CD14-positive monocyte (primary cell): ENCODE results near the gene FAM111B. TPM values are rescaled to one million over a fixed set of nuclear protein-coding genes. Genes with fewer than 3 reads are reported as not detected.
"Not testable (repeated sequence)": the region's sequence is repeated elsewhere in the genome, so short reads cannot be mapped to it uniquely, and the experiment has no call there.

Experiments used
- DNase-seq, 3 donors: peaks; one replicate each; pipeline ENCODE4 v3.0.0-alpha.2; 2011 to 2022
- H2AFZ ChIP-seq: 2 replicates; pipeline ENCODE4 v1.6.0; 2012; ENCODE audit warnings: mild to moderate bottlenecking, low read depth, low read length, inconsistent platforms; ENCODE audit not compliant: insufficient read depth, poor library complexity, severe bottlenecking
- H3K27ac ChIP-seq, 2 donors: 1 replicate in 1 of 2; 2 replicates in 1 of 2; pipeline ENCODE4 v1.5.1; 2012 to 2013; ENCODE audit warnings: low read length in 2 of 2, control low read depth in 1 of 2, inconsistent platforms in 1 of 2, low read depth in 1 of 2, mild to moderate bottlenecking in 1 of 2
- H3K27me3 ChIP-seq, 2 donors: one replicate each; pipeline versions ENCODE4 v1.6.0 to v1.6.1; 2011 to 2013; ENCODE audit warnings: low read length in 2 of 2; ENCODE audit not compliant: control insufficient read depth in 2 of 2, insufficient read depth in 2 of 2
- H3K36me3 ChIP-seq, 2 donors: replicated peaks in 1 of 2; 1 replicate in 1 of 2; 2 replicates in 1 of 2; pipeline versions ENCODE4 v1.5.1 to v1.6.1; 2012 to 2013; ENCODE audit warnings: low read length in 2 of 2, control low read depth in 1 of 2, inconsistent platforms in 1 of 2, mild to moderate bottlenecking in 1 of 2; ENCODE audit not compliant: insufficient read depth in 2 of 2, control insufficient read depth in 1 of 2
- H3K4me1 ChIP-seq, 2 donors: 1 replicate in 1 of 2; 2 replicates in 1 of 2; pipeline versions ENCODE4 v1.5.1 to v1.6.1; 2012 to 2013; ENCODE audit warnings: low read length in 2 of 2, control low read depth in 1 of 2, inconsistent platforms in 1 of 2, mild to moderate bottlenecking in 1 of 2, moderate library complexity in 1 of 2; ENCODE audit not compliant: insufficient read depth in 2 of 2, control insufficient read depth in 1 of 2
- H3K4me2 ChIP-seq: replicated peaks from 2 replicates; pipeline ENCODE3; 2012; ENCODE audit warnings: low read length, moderate library complexity, mild to moderate bottlenecking; ENCODE audit not compliant: poor library complexity, severe bottlenecking; ENCODE audit errors: extremely low read depth
- H3K4me3 ChIP-seq, 3 experiments: fragments of 200-600 bp in 1 of 3; sonication (generic) in 1 of 3; replicated peaks in 1 of 3; 1 replicate in 2 of 3; 2 replicates in 1 of 3; pipeline ENCODE4 v1.5.1; 2011 to 2013; ENCODE audit warnings: low read length in 3 of 3, mild to moderate bottlenecking in 3 of 3, control low read depth in 2 of 3, low read depth in 2 of 3, inconsistent platforms in 1 of 3, moderate library complexity in 1 of 3
- H3K79me2 ChIP-seq: 2 replicates; pipeline ENCODE4 v1.6.0; 2012; ENCODE audit warnings: mild to moderate bottlenecking, control low read depth, inconsistent platforms, low read length, moderate library complexity; ENCODE audit not compliant: insufficient read depth
- H3K9ac ChIP-seq: 2 replicates; pipeline ENCODE4 v1.6.0; 2017; ENCODE audit warnings: low read length, mild to moderate bottlenecking; ENCODE audit not compliant: insufficient read depth, poor library complexity, severe bottlenecking
- H3K9me3 ChIP-seq, 2 donors: replicated peaks in 1 of 2; 1 replicate in 1 of 2; 2 replicates in 1 of 2; pipeline versions ENCODE4 v1.5.1 to v1.6.1; 2012 to 2013; ENCODE audit warnings: low read length in 2 of 2, control low read depth in 1 of 2; ENCODE audit not compliant: control insufficient read depth in 1 of 2, insufficient read depth in 1 of 2
- H4K20me1 ChIP-seq: 2 replicates; pipeline ENCODE4 v1.6.0; 2012; ENCODE audit warnings: mild to moderate bottlenecking, low read length, control low read depth, moderate library complexity; ENCODE audit not compliant: insufficient read depth
- H3K27ac Mint-ChIP-seq, 7 donors: one replicate each; pipeline ENCODE4 v1.8.0; 2020; ENCODE audit warnings: mild to moderate bottlenecking in 7 of 7, mixed read lengths in 7 of 7, moderate library complexity in 6 of 7, inconsistent platforms in 2 of 7
- H3K27me3 Mint-ChIP-seq, 3 donors: one replicate each; pipeline ENCODE4 v1.8.0; 2021 to 2022; ENCODE audit warnings: low read depth in 3 of 3, mild to moderate bottlenecking in 3 of 3, mixed read lengths in 3 of 3, moderate library complexity in 3 of 3, inconsistent platforms in 1 of 3
- H3K36me3 Mint-ChIP-seq, 2 donors: one replicate each; pipeline ENCODE4 v1.8.0; 2020; ENCODE audit warnings: mixed read lengths in 2 of 2, inconsistent platforms in 1 of 2, mild to moderate bottlenecking in 1 of 2
- H3K4me1 Mint-ChIP-seq: one replicate; pipeline ENCODE4 v1.8.0; 2020; ENCODE audit warnings: mild to moderate bottlenecking, mixed read lengths
- H3K4me3 Mint-ChIP-seq, 2 donors: one replicate each; pipeline ENCODE4 v1.8.0; 2020; ENCODE audit warnings: mild to moderate bottlenecking in 2 of 2, mixed read lengths in 2 of 2, moderate library complexity in 1 of 2
- H3K9me3 Mint-ChIP-seq, 7 donors: one replicate each; pipeline ENCODE4 v1.8.0; 2020 to 2022; ENCODE audit warnings: mixed read lengths in 7 of 7, mild to moderate bottlenecking in 6 of 7, moderate library complexity in 6 of 7, inconsistent platforms in 2 of 7
- WGBS: methylation state at CpG from one replicate; pipeline ENCODE4 v1.1.5; 2013; ENCODE audit warnings: missing lambda C conversion rate; ENCODE audit not compliant: insufficient coverage; 5-methylcytosine and 5-hydroxymethylcytosine counted together
- intact Hi-C, 2 donors: fragments of 100-400 bp; cut with micrococcal nuclease; formaldehyde crosslinking; loops; one replicate each; pipeline versions ENCODE4 v1.15.0 to v1.15.1; 2023
- polyA plus RNA-seq, 3 donors: library from polyadenylated mRNA; depleted of rRNA in 1 of 3; unstranded in 2 of 3; stranded (reverse) in 1 of 3; fragments of 300-500 nt in 2 of 3; fragments of >200 nt in 1 of 3; fragmentation: Illumina TruSeq in 2 of 3; gene quantifications; 1 replicate in 2 of 3; 2 replicates in 1 of 3; pipeline ENCODE4 v1.2.3, GENCODE V29; 2012 to 2021
- TF ChIP-seq, protein P1 (sequence below): fragments of 200-600 bp; IDR thresholded peaks from one replicate; pipeline ENCODE4 v1.8.0; 2022; ENCODE audit warnings: antibody characterized with exemption, mild to moderate bottlenecking

Gene FAM111B
- polyA plus RNA-seq, 3 donors = 0.09 TPM; not detected in 2

DNA sequence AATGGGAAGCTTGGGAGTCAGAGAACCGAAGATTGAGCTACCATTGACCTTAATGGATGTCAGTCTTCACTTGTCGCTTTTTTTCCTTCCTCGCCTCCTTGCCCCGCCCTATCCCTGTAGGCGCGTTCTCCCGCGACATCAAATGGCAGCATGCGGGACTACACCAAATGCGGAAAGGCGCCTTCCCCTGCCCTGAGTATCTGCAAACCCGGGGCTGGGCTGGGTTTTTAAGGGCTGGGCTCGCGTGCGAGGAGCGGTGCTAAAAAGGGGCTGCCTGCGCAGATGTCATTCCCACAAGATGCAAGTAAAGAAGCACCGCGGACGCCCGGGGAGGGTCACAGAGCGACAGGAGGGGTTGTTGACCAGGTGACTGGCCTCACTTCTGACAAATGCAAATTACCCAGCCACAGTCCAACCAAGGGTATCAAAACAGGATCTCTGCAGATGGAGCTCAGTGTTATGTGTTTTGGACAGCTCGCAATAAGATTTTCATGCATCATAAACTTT lies 4.7 kb upstream of the FAM111B start:
- peak; percentile 46 to 70 (median 54) for DNase-seq
- no peaks in the 10 kb centered on the region for H4K20me1 ChIP-seq
- H3K79me2 ChIP-seq = no peaks in the 10 kb centered on the region
- peak overlapping the region; percentile 74 for H2AFZ ChIP-seq
- H3K4me3 Mint-ChIP-seq = peak overlapping the region; percentile 82 to 89
- H3K9me3 ChIP-seq = no peaks in the 10 kb centered on the region
- H3K9ac ChIP-seq = no peak overlapping the region
- WGBS = under 1% methylated on average over 21 of the region's 23 CpGs
- H3K36me3 ChIP-seq = no peaks in the 10 kb centered on the region
- H3K4me1 Mint-ChIP-seq = peaks cover 30% of the 10 kb centered on the region
- TF ChIP-seq, protein P1, sequence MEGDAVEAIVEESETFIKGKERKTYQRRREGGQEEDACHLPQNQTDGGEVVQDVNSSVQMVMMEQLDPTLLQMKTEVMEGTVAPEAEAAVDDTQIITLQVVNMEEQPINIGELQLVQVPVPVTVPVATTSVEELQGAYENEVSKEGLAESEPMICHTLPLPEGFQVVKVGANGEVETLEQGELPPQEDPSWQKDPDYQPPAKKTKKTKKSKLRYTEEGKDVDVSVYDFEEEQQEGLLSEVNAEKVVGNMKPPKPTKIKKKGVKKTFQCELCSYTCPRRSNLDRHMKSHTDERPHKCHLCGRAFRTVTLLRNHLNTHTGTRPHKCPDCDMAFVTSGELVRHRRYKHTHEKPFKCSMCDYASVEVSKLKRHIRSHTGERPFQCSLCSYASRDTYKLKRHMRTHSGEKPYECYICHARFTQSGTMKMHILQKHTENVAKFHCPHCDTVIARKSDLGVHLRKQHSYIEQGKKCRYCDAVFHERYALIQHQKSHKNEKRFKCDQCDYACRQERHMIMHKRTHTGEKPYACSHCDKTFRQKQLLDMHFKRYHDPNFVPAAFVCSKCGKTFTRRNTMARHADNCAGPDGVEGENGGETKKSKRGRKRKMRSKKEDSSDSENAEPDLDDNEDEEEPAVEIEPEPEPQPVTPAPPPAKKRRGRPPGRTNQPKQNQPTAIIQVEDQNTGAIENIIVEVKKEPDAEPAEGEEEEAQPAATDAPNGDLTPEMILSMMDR = peak; percentile 56
- H3K36me3 Mint-ChIP-seq = no peaks in the 10 kb centered on the region
- peak overlapping the region in 1 of 7 donors; percentile 21 for H3K27ac Mint-ChIP-seq
- H3K27ac ChIP-seq = peak overlapping the region in 1 of 2 donors; percentile 20
- H3K4me1 ChIP-seq = peaks cover 20 to 27% of the 10 kb centered on the region in 2 donors
- peak overlapping the region; percentile 35 to 77 (median 67) for H3K4me3 ChIP-seq
- H3K27me3 ChIP-seq = no peaks in the 10 kb centered on the region
- intact Hi-C loops = loop anchor here in 1 of 2 donors (5.0 kb wide), 1 partner anchor 40 kb away; the partner anchor contains the start of gene FAM111A
- peaks cover 5 to 9% (median 7%) of the 10 kb centered on the region in 3 donors for H3K27me3 Mint-ChIP-seq
- H3K4me2 ChIP-seq = peak overlapping the region; percentile 62
- H3K9me3 Mint-ChIP-seq = no peaks in the 10 kb centered on the region

DNA sequence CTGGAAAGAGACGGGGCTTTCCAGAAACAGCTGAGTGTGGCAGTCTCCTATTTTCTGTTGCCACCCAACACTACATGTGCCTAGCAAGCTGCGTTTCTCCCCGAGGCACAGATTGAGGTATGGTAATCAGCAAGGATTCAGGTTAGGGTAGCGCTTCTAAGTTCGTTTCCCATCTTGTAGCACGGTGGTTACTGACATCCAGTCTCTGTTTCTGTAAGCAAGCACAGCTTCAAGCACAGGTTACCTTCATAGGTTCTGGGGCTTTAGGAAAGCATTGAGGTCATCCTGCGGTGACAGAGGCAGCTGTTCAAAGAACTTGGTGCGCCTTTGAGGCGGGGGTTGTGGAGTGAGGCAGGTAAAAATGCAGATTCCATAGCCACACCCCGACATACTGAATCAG lies 684 bp downstream of the FAM111B start:
- H3K36me3 Mint-ChIP-seq = peaks cover 14% of the 10 kb centered on the region in 2 donors
- H3K27ac Mint-ChIP-seq = peak overlapping the region in 3 of 7 donors; percentile 16 to 55 (median 34)
- not testable (repeated sequence) for H3K27ac ChIP-seq, H3K27me3 ChIP-seq, H3K27me3 Mint-ChIP-seq, H3K9me3 ChIP-seq, H3K9me3 Mint-ChIP-seq, H3K9ac ChIP-seq, H4K20me1 ChIP-seq, H3K36me3 ChIP-seq, DNase-seq
- intact Hi-C loops = loop anchor here in 1 of 2 donors (5.0 kb wide), 1 partner anchor 35 kb away; the partner anchor contains the start of gene FAM111A
- peak overlapping the region; percentile 79 to 90 for H3K4me3 Mint-ChIP-seq
- Histone ChIP-seq H3K4me1 (peaks cover 22 to 27% of the 10 kb centered on the region in 2 donors), H2AFZ (peak overlapping the region; percentile 73), H3K4me2 (peak overlapping the region; percentile 72), H3K79me2 (peaks cover 41% of the 10 kb centered on the region), H3K4me3 (peak overlapping the region in 1 of 3 experiments; percentile 71)
- 27% methylated on average over 5 of the region's 10 CpGs for WGBS
- peaks cover 54% of the 10 kb centered on the region for H3K4me1 Mint-ChIP-seq
